Colonic mucosa (tissue), 4 donors: ENCODE measurements around the gene NIN. TPM values are rescaled to one million over a fixed set of nuclear protein-coding genes. Genes with fewer than 3 reads are reported as not detected.

Experiments used
- DNase-seq: peaks from one replicate; pipeline ENCODE4 v3.0.0-alpha.2; 2020
- H3K27ac ChIP-seq: fragments of 200-600 bp; one replicate; pipeline ENCODE4 v1.8.0; 2021
- H3K27me3 ChIP-seq: fragments of 200-600 bp; one replicate; pipeline ENCODE4 v1.8.0; 2021
- H3K36me3 ChIP-seq: fragments of 200-600 bp; one replicate; pipeline ENCODE4 v1.8.0; 2021
- H3K4me1 ChIP-seq: fragments of 200-600 bp; one replicate; pipeline ENCODE4 v1.8.0; 2021; ENCODE audit warnings: mild to moderate bottlenecking
- H3K4me3 ChIP-seq: fragments of 200-600 bp; one replicate; pipeline ENCODE4 v1.8.0; 2021
- H3K9ac ChIP-seq, 2 donors: one replicate each; pipeline ENCODE4 v1.7.0; 2013; ENCODE audit warnings: control low read depth in 2 of 2, low read depth in 2 of 2, low read length in 2 of 2
- H3K9me3 ChIP-seq: fragments of 200-600 bp; one replicate; pipeline ENCODE4 v1.8.0; 2021
- CTCF ChIP-seq: fragments of 200-600 bp; IDR thresholded peaks from one replicate; pipeline ENCODE4 v1.8.0; 2022; ENCODE audit warnings: antibody characterized with exemption, mild to moderate bottlenecking
- intact Hi-C: fragments of 100-400 bp; cut with DNase I; formaldehyde crosslinking; loops from one replicate; pipeline ENCODE4 v1.14.1; 2022
- total RNA-seq, 2 donors: library from RNA; stranded (reverse); fragmentation: NEBNext Ultra II Directional in 1 of 2; extraction: Animal tissue kit (Norgen Biotek cat#: 25700) in 1 of 2; gene quantifications; one replicate each; pipeline ENCODE4 v1.2.1, GENCODE V29; 2021
- donor health status: healthy.
- donor health status: DM: no; HTN: no; CAD: no.
- donor health status: DM: no; HTN: no; CAD: no.

NIN gene
- total RNA-seq, 2 donors from 2014 or later: 13.7 to 19.8 TPM

- H3K9ac ChIP-seq: no peak overlapping the region
- H3K4me3 ChIP-seq: no peak overlapping the region
- H3K27me3 ChIP-seq: no peaks in the 10 kb centered on the region
- no peak for TF ChIP-seq CTCF
- no peak for DNase-seq
- no peaks in the 10 kb centered on the region for H3K4me1 ChIP-seq
- no peaks in the 10 kb centered on the region for H3K36me3 ChIP-seq
- H3K27ac ChIP-seq: no peak overlapping the region
- intact Hi-C loops: no loop called here
- no peaks in the 10 kb centered on the region for H3K9me3 ChIP-seq
These were observed 72.7 kb downstream of the NIN start for GRCh38 chr14:50758305-50758704.

- Histone ChIP-seq H3K36me3 (no peaks in the 10 kb centered on the region), H3K4me1 (no peaks in the 10 kb centered on the region), H3K4me3 (no peak overlapping the region), H3K27ac (no peak overlapping the region), H3K27me3 (no peaks in the 10 kb centered on the region), H3K9ac (no peak overlapping the region), H3K9me3 (no peaks in the 10 kb centered on the region)
- TF ChIP-seq CTCF: no peak
- intact Hi-C loops: no loop called here
- DNase-seq: no peak
These were observed 73.3 kb downstream of the NIN start for GRCh38 chr14:50757702-50758101.

- Histone ChIP-seq H3K36me3 (no peaks in the 10 kb centered on the region), H3K9me3 (no peaks in the 10 kb centered on the region), H3K27ac (no peak overlapping the region), H3K4me1 (no peaks in the 10 kb centered on the region), H3K4me3 (no peak overlapping the region), H3K27me3 (no peaks in the 10 kb centered on the region), H3K9ac (no peak overlapping the region)
- intact Hi-C loops: no loop called here
- TF ChIP-seq CTCF: no peak
- no peak for DNase-seq
These were observed 74.7 kb downstream of the NIN start for GRCh38 chr14:50756300-50756699.

GRCh38 chr14:50750323-50750722, 80.6 kb downstream of the NIN start:
- no peaks in the 10 kb centered on the region for H3K27me3 ChIP-seq
- TF ChIP-seq CTCF: no peak
- no peak overlapping the region for H3K9ac ChIP-seq
- no peak overlapping the region for H3K27ac ChIP-seq
- H3K9me3 ChIP-seq: no peaks in the 10 kb centered on the region
- no peak overlapping the region for H3K4me3 ChIP-seq
- peaks cover 7% of the 10 kb centered on the region for H3K36me3 ChIP-seq
- DNase-seq: no peak
- intact Hi-C loops: no loop called here
- no peaks in the 10 kb centered on the region for H3K4me1 ChIP-seq

- TF ChIP-seq CTCF: no peak
- Histone ChIP-seq H3K36me3 (peaks cover under 1% of the 10 kb centered on the region), H3K27me3 (no peaks in the 10 kb centered on the region), H3K4me3 (no peak overlapping the region), H3K4me1 (no peaks in the 10 kb centered on the region), H3K9me3 (no peaks in the 10 kb centered on the region), H3K9ac (no peak overlapping the region), H3K27ac (no peak overlapping the region)
- DNase-seq: no peak
- intact Hi-C loops: no loop called here
These were observed 85.4 kb downstream of the NIN start for GRCh38 chr14:50745401-50746058.
